PFSK-1 (cell line): ENCODE data around the gene AGK.

Experiments
- FOXP2 ChIP-seq: optimal IDR thresholded peaks from 2 replicates; pipeline ENCODE3; 2011; ENCODE audit warnings: borderline replicate concordance, control low read depth, inconsistent platforms; ENCODE audit not compliant: insufficient read depth; ENCODE audit errors: extremely low read length, extremely low read depth
- POLR2AphosphoS5 ChIP-seq: IDR thresholded peaks from 2 replicates; pipeline ENCODE4 v1.6.1; 2012; ENCODE audit warnings: low read depth, mild to moderate bottlenecking, control low read depth, low read length, moderate library complexity
- SIN3A ChIP-seq: IDR thresholded peaks from 2 replicates; pipeline ENCODE4 v1.6.1; 2012; ENCODE audit warnings: mild to moderate bottlenecking, low read length, moderate library complexity, borderline replicate concordance; ENCODE audit not compliant: insufficient read depth
- TAF1 ChIP-seq: IDR thresholded peaks from 2 replicates; pipeline ENCODE4 v1.6.1; 2012; ENCODE audit warnings: low read length, control low read depth, borderline replicate concordance; ENCODE audit not compliant: insufficient read depth
- TF ChIP-seq, protein P1 (sequence below), 2 experiments: IDR thresholded peaks; 2 replicates each; pipeline versions ENCODE4 v1.6.1 to v1.8.0; 2011 to 2012; ENCODE audit warnings: low read depth in 2 of 2, low read length in 2 of 2, control low read depth in 1 of 2, inconsistent platforms in 1 of 2, mild to moderate bottlenecking in 1 of 2, moderate library complexity in 1 of 2; ENCODE audit not compliant: insufficient read depth in 1 of 2

The AGK gene

GRCh38 chr7:141575654-141576448 is 24.6 kb downstream of the AGK start:
- TF ChIP-seq SIN3A (no peak), TAF1 (no peak), POLR2AphosphoS5 (no peak), FOXP2 (no peak)
- TF ChIP-seq, protein P1, sequence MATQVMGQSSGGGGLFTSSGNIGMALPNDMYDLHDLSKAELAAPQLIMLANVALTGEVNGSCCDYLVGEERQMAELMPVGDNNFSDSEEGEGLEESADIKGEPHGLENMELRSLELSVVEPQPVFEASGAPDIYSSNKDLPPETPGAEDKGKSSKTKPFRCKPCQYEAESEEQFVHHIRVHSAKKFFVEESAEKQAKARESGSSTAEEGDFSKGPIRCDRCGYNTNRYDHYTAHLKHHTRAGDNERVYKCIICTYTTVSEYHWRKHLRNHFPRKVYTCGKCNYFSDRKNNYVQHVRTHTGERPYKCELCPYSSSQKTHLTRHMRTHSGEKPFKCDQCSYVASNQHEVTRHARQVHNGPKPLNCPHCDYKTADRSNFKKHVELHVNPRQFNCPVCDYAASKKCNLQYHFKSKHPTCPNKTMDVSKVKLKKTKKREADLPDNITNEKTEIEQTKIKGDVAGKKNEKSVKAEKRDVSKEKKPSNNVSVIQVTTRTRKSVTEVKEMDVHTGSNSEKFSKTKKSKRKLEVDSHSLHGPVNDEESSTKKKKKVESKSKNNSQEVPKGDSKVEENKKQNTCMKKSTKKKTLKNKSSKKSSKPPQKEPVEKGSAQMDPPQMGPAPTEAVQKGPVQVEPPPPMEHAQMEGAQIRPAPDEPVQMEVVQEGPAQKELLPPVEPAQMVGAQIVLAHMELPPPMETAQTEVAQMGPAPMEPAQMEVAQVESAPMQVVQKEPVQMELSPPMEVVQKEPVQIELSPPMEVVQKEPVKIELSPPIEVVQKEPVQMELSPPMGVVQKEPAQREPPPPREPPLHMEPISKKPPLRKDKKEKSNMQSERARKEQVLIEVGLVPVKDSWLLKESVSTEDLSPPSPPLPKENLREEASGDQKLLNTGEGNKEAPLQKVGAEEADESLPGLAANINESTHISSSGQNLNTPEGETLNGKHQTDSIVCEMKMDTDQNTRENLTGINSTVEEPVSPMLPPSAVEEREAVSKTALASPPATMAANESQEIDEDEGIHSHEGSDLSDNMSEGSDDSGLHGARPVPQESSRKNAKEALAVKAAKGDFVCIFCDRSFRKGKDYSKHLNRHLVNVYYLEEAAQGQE (IDR thresholded peaks at IDR 0.05; ENCODE audit: insufficient read depth in 1 of 2, low read depth in 2 of 2, low read length in 2 of 2): no peak

DNA sequence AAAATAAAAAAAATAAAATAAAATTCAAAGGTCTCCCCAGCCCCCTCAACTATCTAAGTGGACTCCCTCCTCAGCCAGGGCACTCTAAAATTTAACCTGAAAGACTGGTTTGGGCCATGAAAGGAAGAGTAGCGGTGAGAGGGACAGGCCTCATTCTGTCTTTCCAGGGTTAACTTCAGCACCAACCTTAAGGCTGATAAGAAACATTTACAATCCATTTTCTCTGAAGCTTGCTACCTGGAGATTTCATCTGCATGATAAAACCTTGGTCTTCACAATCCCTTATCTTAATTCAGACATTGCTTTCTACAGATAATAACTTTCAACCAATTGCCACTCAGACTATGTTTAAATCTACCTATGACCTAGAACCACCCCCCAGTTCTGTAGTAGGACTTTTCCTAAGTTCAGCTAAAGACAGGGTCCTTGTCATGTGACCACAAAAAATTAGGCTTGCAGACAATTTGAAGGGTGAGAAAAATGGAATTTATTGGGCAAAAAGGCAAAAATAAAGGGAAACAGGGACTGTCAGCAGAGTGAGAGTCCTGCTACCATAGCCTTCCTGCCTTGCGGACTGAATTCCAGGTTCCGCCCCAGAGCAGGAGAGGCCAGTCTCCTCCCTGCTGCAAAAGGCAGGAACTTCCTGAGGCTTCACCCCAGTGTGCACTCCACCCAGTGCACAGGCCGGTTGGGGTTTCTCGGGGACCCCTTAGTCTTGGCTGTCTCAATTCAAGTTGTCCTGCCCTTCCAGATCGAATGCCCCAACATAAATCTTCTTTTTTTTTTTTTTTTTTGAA is 26.0 kb downstream of the AGK start:
- TF ChIP-seq POLR2AphosphoS5: no peak
- no peak for TF ChIP-seq SIN3A
- no peak for TF ChIP-seq FOXP2
- TF ChIP-seq, protein P1 (IDR thresholded peaks at IDR 0.05; ENCODE audit: insufficient read depth in 1 of 2, low read depth in 2 of 2, low read length in 2 of 2): no peak
- TF ChIP-seq TAF1: no peak

DNA sequence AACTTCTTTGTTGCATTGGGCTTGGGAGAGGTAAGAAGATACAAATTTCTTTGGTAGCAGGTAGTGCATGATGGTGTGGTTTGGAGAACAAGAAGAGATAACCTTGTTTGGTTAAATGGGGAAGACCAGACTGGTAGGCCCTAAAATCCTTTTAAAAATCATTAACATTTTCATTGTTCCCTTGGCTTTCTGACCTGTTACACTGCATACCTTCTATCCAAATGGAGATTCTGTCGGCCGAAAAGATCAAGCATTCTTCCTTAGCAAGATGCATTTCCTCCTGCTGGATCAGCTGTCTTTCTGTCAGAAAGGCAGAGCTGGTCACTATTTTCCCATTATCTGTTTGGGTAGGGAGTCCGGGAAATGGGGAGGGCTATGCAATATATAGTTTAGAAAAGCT is 33.7 kb downstream of the AGK start:
- TF ChIP-seq TAF1 (no peak), POLR2AphosphoS5 (no peak), SIN3A (no peak), FOXP2 (no peak)
- TF ChIP-seq, protein P1 (IDR thresholded peaks at IDR 0.05; ENCODE audit: insufficient read depth in 1 of 2, low read depth in 2 of 2, low read length in 2 of 2): no peak

DNA sequence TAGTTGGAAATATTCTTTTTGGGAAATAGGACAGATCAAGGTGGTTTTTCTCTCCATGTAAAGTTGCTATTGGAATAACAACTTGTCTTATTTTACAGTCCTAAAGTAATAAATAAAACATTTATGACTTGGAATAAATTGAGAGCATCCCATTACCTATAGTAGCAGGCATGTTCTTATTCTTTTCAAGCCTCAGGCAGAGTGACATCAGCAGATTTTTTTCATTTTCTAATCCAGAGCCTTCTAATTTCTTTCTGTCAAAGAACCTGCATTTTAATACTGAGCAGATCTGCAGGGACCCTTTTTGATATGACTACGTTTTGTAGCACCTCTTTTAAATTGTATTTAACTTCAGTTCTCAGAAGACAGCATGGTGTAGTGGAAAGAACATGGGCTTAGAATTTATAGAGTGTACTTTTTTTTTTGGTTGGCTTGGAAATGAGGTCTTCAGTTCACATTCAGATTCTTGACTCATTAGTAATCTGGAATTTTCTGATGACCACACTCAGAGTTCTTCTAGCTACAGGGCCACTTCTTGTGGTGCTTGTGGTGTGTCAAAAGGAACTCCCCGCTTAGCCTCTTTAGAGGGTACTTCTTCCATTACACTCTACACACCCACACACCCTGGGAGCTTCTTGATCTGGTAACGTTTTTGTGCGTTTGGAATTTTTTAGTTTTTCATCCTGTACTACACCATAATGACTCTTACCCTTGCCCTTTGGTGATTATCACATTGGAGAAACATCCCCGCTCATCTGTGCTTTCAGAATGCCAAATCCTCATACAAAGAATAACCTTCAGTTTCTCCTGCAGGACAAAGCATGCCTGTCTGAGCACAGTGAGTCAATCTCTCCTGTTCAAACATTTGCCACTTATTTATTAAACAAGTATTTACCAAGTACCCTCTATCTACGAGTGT is 34.6 kb downstream of the AGK start:
- TF ChIP-seq FOXP2: no peak
- no peak for TF ChIP-seq SIN3A
- no peak for TF ChIP-seq POLR2AphosphoS5
- TF ChIP-seq, protein P1 (IDR thresholded peaks at IDR 0.05; ENCODE audit: insufficient read depth in 1 of 2, low read depth in 2 of 2, low read length in 2 of 2): no peak
- TF ChIP-seq TAF1: no peak
